ENCODE results near the gene FLNC. TPM values are rescaled to one million over a fixed set of nuclear protein-coding genes. Genes with fewer than 3 reads are reported as not detected.

The FLNC gene
- polyA plus RNA-seq, 3 donors, result 0.01 TPM; not detected in 2

GRCh38 chr7:128902761-128903585 lies 72.8 kb downstream of the FLNC start:
- H3K4me3 ChIP-seq (replicated peaks in 1 of 3; ENCODE audit: low read depth in 2 of 3, low read length in 3 of 3), result no peak overlapping the region
- no peak overlapping the region for H3K27ac ChIP-seq (ENCODE audit: low read depth in 1 of 2, low read length in 2 of 2)
- peaks cover 10% of the 10 kb centered on the region for H3K4me1 Mint-ChIP-seq
- no peaks in the 10 kb centered on the region for H3K79me2 ChIP-seq (ENCODE audit: insufficient read depth, low read length)
- peaks cover under 1 to 5% (median 4%) of the 10 kb centered on the region in 3 donors for H3K27me3 Mint-ChIP-seq (ENCODE audit: low read depth in 3 of 3)
- no peaks in the 10 kb centered on the region for H3K9me3 ChIP-seq (replicated peaks in 1 of 2; ENCODE audit: control insufficient read depth in 1 of 2, insufficient read depth in 1 of 2, low read length in 2 of 2)
- WGBS (ENCODE audit: insufficient coverage), result 82% methylated on average over 10 of the region's 12 CpGs
- no peak overlapping the region for H2AFZ ChIP-seq (ENCODE audit: insufficient read depth, low read depth, low read length, poor library complexity, severe bottlenecking)
- no peaks in the 10 kb centered on the region for H3K27me3 ChIP-seq (ENCODE audit: control insufficient read depth in 2 of 2, insufficient read depth in 2 of 2, low read length in 2 of 2)
- H3K9me3 Mint-ChIP-seq, result peaks cover 0 to 13% (median 4%) of the 10 kb centered on the region in 7 donors
- peak overlapping the region in 1 of 7 donors; percentile 73 for H3K27ac Mint-ChIP-seq
- intact Hi-C loops (cut with micrococcal nuclease), result loop anchor here in 1 of 2 donors (10.0 kb wide), 1 partner anchor 192 kb away; no protein-coding TSS in a partner anchor
- H3K36me3 Mint-ChIP-seq, result peaks cover 0 to 1% of the 10 kb centered on the region in 2 donors
- peaks cover 0 to 9% of the 10 kb centered on the region in 2 donors for H3K4me1 ChIP-seq (ENCODE audit: control insufficient read depth in 1 of 2, insufficient read depth in 2 of 2, low read length in 2 of 2)
- H4K20me1 ChIP-seq (ENCODE audit: insufficient read depth, low read length), result no peaks in the 10 kb centered on the region
- no peak overlapping the region for H3K4me3 Mint-ChIP-seq
- H3K9ac ChIP-seq (ENCODE audit: insufficient read depth, low read length, poor library complexity, severe bottlenecking), result no peak overlapping the region
- H3K36me3 ChIP-seq (replicated peaks in 1 of 2; ENCODE audit: control insufficient read depth in 1 of 2, insufficient read depth in 2 of 2, low read length in 2 of 2), result no peaks in the 10 kb centered on the region
- no peak for TF ChIP-seq CTCF (IDR thresholded peaks at IDR 0.05)
- H3K4me2 ChIP-seq (replicated peaks; ENCODE audit: extremely low read depth, low read length, poor library complexity, severe bottlenecking), result no peak overlapping the region
- DNase-seq, result no peak

GRCh38 chr7:128903621-128904361 lies 73.6 kb downstream of the FLNC start:
- intact Hi-C loops (cut with micrococcal nuclease), result loop anchor here in 1 of 2 donors (10.0 kb wide), 1 partner anchor 191 kb away; no protein-coding TSS in a partner anchor
- no peak overlapping the region for H3K27ac Mint-ChIP-seq
- 89% methylated on average over 8 of the region's 14 CpGs for WGBS (ENCODE audit: insufficient coverage)

More at GRCh38 chr7:128903621-128904361, 73.6 kb downstream of the FLNC start:
- Histone ChIP-seq H3K9me3 (replicated peaks in 1 of 2; ENCODE audit: control insufficient read depth in 1 of 2, insufficient read depth in 1 of 2, low read length in 2 of 2) (no peaks in the 10 kb centered on the region), H3K27me3 (ENCODE audit: control insufficient read depth in 2 of 2, insufficient read depth in 2 of 2, low read length in 2 of 2) (peaks cover 0 to 6% of the 10 kb centered on the region in 2 donors), H3K4me2 (replicated peaks; ENCODE audit: extremely low read depth, low read length, poor library complexity, severe bottlenecking) (no peak overlapping the region), H3K79me2 (ENCODE audit: insufficient read depth, low read length) (no peaks in the 10 kb centered on the region), H3K27ac (ENCODE audit: low read depth in 1 of 2, low read length in 2 of 2) (no peak overlapping the region), H4K20me1 (ENCODE audit: insufficient read depth, low read length) (no peaks in the 10 kb centered on the region), H2AFZ (ENCODE audit: insufficient read depth, low read depth, low read length, poor library complexity, severe bottlenecking) (no peak overlapping the region), H3K4me1 (ENCODE audit: control insufficient read depth in 1 of 2, insufficient read depth in 2 of 2, low read length in 2 of 2) (peaks cover 0 to 9% of the 10 kb centered on the region in 2 donors), H3K9ac (ENCODE audit: insufficient read depth, low read length, poor library complexity, severe bottlenecking) (no peak overlapping the region), H3K4me3 (replicated peaks in 1 of 3; ENCODE audit: low read depth in 2 of 3, low read length in 3 of 3) (no peak overlapping the region), H3K36me3 (replicated peaks in 1 of 2; ENCODE audit: control insufficient read depth in 1 of 2, insufficient read depth in 2 of 2, low read length in 2 of 2) (no peaks in the 10 kb centered on the region)
- peaks cover 0 to 14% (median 4%) of the 10 kb centered on the region in 7 donors for H3K9me3 Mint-ChIP-seq
- DNase-seq, result no peak
- no peaks in the 10 kb centered on the region for H3K36me3 Mint-ChIP-seq
- no peak for TF ChIP-seq CTCF (IDR thresholded peaks at IDR 0.05)
- peaks cover 10% of the 10 kb centered on the region for H3K4me1 Mint-ChIP-seq
- peaks cover 8 to 11% (median 10%) of the 10 kb centered on the region in 3 donors for H3K27me3 Mint-ChIP-seq (ENCODE audit: low read depth in 3 of 3)
- no peak overlapping the region for H3K4me3 Mint-ChIP-seq
